ENCODE results near the gene BCL2L15. TPM values are rescaled to one million over a fixed set of nuclear protein-coding genes. Genes with fewer than 3 reads are reported as not detected.

The BCL2L15 gene
- polyA plus RNA-seq, 2 donors: 4.2 to 4.6 TPM

GRCh38 chr1:113928941-113929749 lies 41.8 kb upstream of the BCL2L15 start, which contains the start of gene HIPK1:
Gene HIPK1 (plus strand): TSS chr1:113929324.
- Histone ChIP-seq H3K36me3 (ENCODE audit: control insufficient read depth in 2 of 2, insufficient read depth in 2 of 2, low read length in 1 of 2) (no peaks in the 10 kb centered on the region), H3K4me3 (ENCODE audit: low read depth in 1 of 2, low read length in 2 of 2) (peak within 1 kb of the TSS; percentile 92 to 94), H3K27ac (ENCODE audit: low read depth in 2 of 2, low read length in 1 of 2) (peak within 1 kb of the TSS; percentile 98), H3K27me3 (ENCODE audit: control insufficient read depth in 1 of 2, insufficient read depth in 2 of 2, low read length in 2 of 2) (no peaks in the 10 kb centered on the region), H3K4me1 (ENCODE audit: control insufficient read depth in 2 of 2, insufficient read depth in 2 of 2, low read length in 1 of 2) (peaks cover 0 to 7% of the 10 kb centered on the region in 2 donors), H3K9me3 (ENCODE audit: control insufficient read depth in 2 of 2, insufficient read depth in 1 of 2, low read depth in 1 of 2, low read length in 1 of 2) (no peaks in the 10 kb centered on the region)
- 0% methylated on average over 53 to 61 of the region's 61 CpGs for WGBS, 2 donors

GRCh38 chr1:113928187-113928930 lies 41.0 kb upstream of the BCL2L15 start:
- Histone ChIP-seq H3K27me3 (ENCODE audit: control insufficient read depth in 1 of 2, insufficient read depth in 2 of 2, low read length in 2 of 2) (no peaks in the 10 kb centered on the region), H3K4me3 (ENCODE audit: low read depth in 1 of 2, low read length in 2 of 2) (peak overlapping the region; percentile 92 to 94), H3K36me3 (ENCODE audit: control insufficient read depth in 2 of 2, insufficient read depth in 2 of 2, low read length in 1 of 2) (no peaks in the 10 kb centered on the region), H3K4me1 (ENCODE audit: control insufficient read depth in 2 of 2, insufficient read depth in 2 of 2, low read length in 1 of 2) (peaks cover 0 to 3% of the 10 kb centered on the region in 2 donors), H3K27ac (ENCODE audit: low read depth in 2 of 2, low read length in 1 of 2) (peak overlapping the region; percentile 98), H3K9me3 (ENCODE audit: control insufficient read depth in 2 of 2, insufficient read depth in 1 of 2, low read depth in 1 of 2, low read length in 1 of 2) (no peaks in the 10 kb centered on the region)
- WGBS, 2 donors: 14 to 19% methylated on average over 6 of the region's 6 CpGs

GRCh38 chr1:113924473-113924872 lies 37.1 kb upstream of the BCL2L15 start:
- Histone ChIP-seq H3K27ac (ENCODE audit: low read depth in 2 of 2, low read length in 1 of 2) (no peak overlapping the region), H3K4me3 (ENCODE audit: low read depth in 1 of 2, low read length in 2 of 2) (no peak overlapping the region), H3K36me3 (ENCODE audit: control insufficient read depth in 2 of 2, insufficient read depth in 2 of 2, low read length in 1 of 2) (no peaks in the 10 kb centered on the region), H3K4me1 (ENCODE audit: control insufficient read depth in 2 of 2, insufficient read depth in 2 of 2, low read length in 1 of 2) (no peaks in the 10 kb centered on the region), H3K27me3 (ENCODE audit: control insufficient read depth in 1 of 2, insufficient read depth in 2 of 2, low read length in 2 of 2) (no peaks in the 10 kb centered on the region), H3K9me3 (ENCODE audit: control insufficient read depth in 2 of 2, insufficient read depth in 1 of 2, low read depth in 1 of 2, low read length in 1 of 2) (no peaks in the 10 kb centered on the region)
- WGBS, 2 donors: 90 to 97% methylated on average over 2 of the region's 2 CpGs

- 70 to 96% methylated on average over 4 of the region's 4 CpGs for WGBS, 2 donors
- Histone ChIP-seq H3K9me3 (ENCODE audit: control insufficient read depth in 2 of 2, insufficient read depth in 1 of 2, low read depth in 1 of 2, low read length in 1 of 2) (no peaks in the 10 kb centered on the region), H3K27me3 (ENCODE audit: control insufficient read depth in 1 of 2, insufficient read depth in 2 of 2, low read length in 2 of 2) (no peaks in the 10 kb centered on the region), H3K36me3 (ENCODE audit: control insufficient read depth in 2 of 2, insufficient read depth in 2 of 2, low read length in 1 of 2) (no peaks in the 10 kb centered on the region), H3K4me3 (ENCODE audit: low read depth in 1 of 2, low read length in 2 of 2) (no peak overlapping the region), H3K4me1 (ENCODE audit: control insufficient read depth in 2 of 2, insufficient read depth in 2 of 2, low read length in 1 of 2) (no peaks in the 10 kb centered on the region), H3K27ac (ENCODE audit: low read depth in 2 of 2, low read length in 1 of 2) (no peak overlapping the region)
Measured at GRCh38 chr1:113922957-113923356, 35.6 kb upstream of the BCL2L15 start.

GRCh38 chr1:113918243-113918642 lies 30.9 kb upstream of the BCL2L15 start:
- H3K9me3 ChIP-seq (ENCODE audit: control insufficient read depth in 2 of 2, insufficient read depth in 1 of 2, low read depth in 1 of 2, low read length in 1 of 2): no peaks in the 10 kb centered on the region
- H3K27me3 ChIP-seq (ENCODE audit: control insufficient read depth in 1 of 2, insufficient read depth in 2 of 2, low read length in 2 of 2): no peaks in the 10 kb centered on the region
- no peak overlapping the region for H3K4me3 ChIP-seq (ENCODE audit: low read depth in 1 of 2, low read length in 2 of 2)
- no peaks in the 10 kb centered on the region for H3K4me1 ChIP-seq (ENCODE audit: control insufficient read depth in 2 of 2, insufficient read depth in 2 of 2, low read length in 1 of 2)
- H3K36me3 ChIP-seq (ENCODE audit: control insufficient read depth in 2 of 2, insufficient read depth in 2 of 2, low read length in 1 of 2): no peaks in the 10 kb centered on the region
- no peak overlapping the region for H3K27ac ChIP-seq (ENCODE audit: low read depth in 2 of 2, low read length in 1 of 2)

GRCh38 chr1:113917400-113918082 lies 30.2 kb upstream of the BCL2L15 start:
- WGBS, 2 donors: 83 to 87% methylated on average over 2 of the region's 2 CpGs

GRCh38 chr1:113916974-113917373 lies 29.6 kb upstream of the BCL2L15 start:
- H3K27me3 ChIP-seq (ENCODE audit: control insufficient read depth in 1 of 2, insufficient read depth in 2 of 2, low read length in 2 of 2): no peaks in the 10 kb centered on the region
- no peaks in the 10 kb centered on the region for H3K4me1 ChIP-seq (ENCODE audit: control insufficient read depth in 2 of 2, insufficient read depth in 2 of 2, low read length in 1 of 2)
- H3K4me3 ChIP-seq (ENCODE audit: low read depth in 1 of 2, low read length in 2 of 2): no peak overlapping the region
- H3K9me3 ChIP-seq (ENCODE audit: control insufficient read depth in 2 of 2, insufficient read depth in 1 of 2, low read depth in 1 of 2, low read length in 1 of 2): no peaks in the 10 kb centered on the region
- H3K27ac ChIP-seq (ENCODE audit: low read depth in 2 of 2, low read length in 1 of 2): no peak overlapping the region
- 96 to 98% methylated on average over 5 of the region's 5 CpGs for WGBS, 2 donors
- H3K36me3 ChIP-seq (ENCODE audit: control insufficient read depth in 2 of 2, insufficient read depth in 2 of 2, low read length in 1 of 2): no peaks in the 10 kb centered on the region

More at GRCh38 chr1:113917400-113918082, 30.2 kb upstream of the BCL2L15 start:
- Histone ChIP-seq H3K36me3 (ENCODE audit: control insufficient read depth in 2 of 2, insufficient read depth in 2 of 2, low read length in 1 of 2) (no peaks in the 10 kb centered on the region), H3K27me3 (ENCODE audit: control insufficient read depth in 1 of 2, insufficient read depth in 2 of 2, low read length in 2 of 2) (no peaks in the 10 kb centered on the region), H3K4me3 (ENCODE audit: low read depth in 1 of 2, low read length in 2 of 2) (no peak overlapping the region), H3K27ac (ENCODE audit: low read depth in 2 of 2, low read length in 1 of 2) (no peak overlapping the region), H3K9me3 (ENCODE audit: control insufficient read depth in 2 of 2, insufficient read depth in 1 of 2, low read depth in 1 of 2, low read length in 1 of 2) (no peaks in the 10 kb centered on the region), H3K4me1 (ENCODE audit: control insufficient read depth in 2 of 2, insufficient read depth in 2 of 2, low read length in 1 of 2) (no peaks in the 10 kb centered on the region)

GRCh38 chr1:113913887-113914664 lies 26.7 kb upstream of the BCL2L15 start:
- H3K27me3 ChIP-seq (ENCODE audit: control insufficient read depth in 1 of 2, insufficient read depth in 2 of 2, low read length in 2 of 2): no peaks in the 10 kb centered on the region
- H3K4me3 ChIP-seq (ENCODE audit: low read depth in 1 of 2, low read length in 2 of 2): no peak overlapping the region
- H3K4me1 ChIP-seq (ENCODE audit: control insufficient read depth in 2 of 2, insufficient read depth in 2 of 2, low read length in 1 of 2): no peaks in the 10 kb centered on the region
- WGBS, 2 donors: 81 to 88% methylated on average over 5 of the region's 5 CpGs
- no peak overlapping the region for H3K27ac ChIP-seq (ENCODE audit: low read depth in 2 of 2, low read length in 1 of 2)
- no peaks in the 10 kb centered on the region for H3K9me3 ChIP-seq (ENCODE audit: control insufficient read depth in 2 of 2, insufficient read depth in 1 of 2, low read depth in 1 of 2, low read length in 1 of 2)
- H3K36me3 ChIP-seq (ENCODE audit: control insufficient read depth in 2 of 2, insufficient read depth in 2 of 2, low read length in 1 of 2): peaks cover 0 to 5% of the 10 kb centered on the region in 2 donors

- H3K4me1 ChIP-seq (ENCODE audit: control insufficient read depth in 2 of 2, insufficient read depth in 2 of 2, low read length in 1 of 2): no peaks in the 10 kb centered on the region
- peak overlapping the region in 1 of 2 donors; percentile 59 for H3K27ac ChIP-seq (ENCODE audit: low read depth in 2 of 2, low read length in 1 of 2)
- 46 to 50% methylated on average over 3 of the region's 3 CpGs for WGBS, 2 donors
- H3K27me3 ChIP-seq (ENCODE audit: control insufficient read depth in 1 of 2, insufficient read depth in 2 of 2, low read length in 2 of 2): no peaks in the 10 kb centered on the region
- no peaks in the 10 kb centered on the region for H3K9me3 ChIP-seq (ENCODE audit: control insufficient read depth in 2 of 2, insufficient read depth in 1 of 2, low read depth in 1 of 2, low read length in 1 of 2)
- no peak overlapping the region for H3K4me3 ChIP-seq (ENCODE audit: low read depth in 1 of 2, low read length in 2 of 2)
- H3K36me3 ChIP-seq (ENCODE audit: control insufficient read depth in 2 of 2, insufficient read depth in 2 of 2, low read length in 1 of 2): peaks cover 0 to 8% of the 10 kb centered on the region in 2 donors
Measured at GRCh38 chr1:113913312-113913668, 25.9 kb upstream of the BCL2L15 start.

All from esophagus (tissue), 2 donors.